Smooth muscle cell of trachea (primary cell): Measurements from ENCODE around the gene PTBP1. TPM values are rescaled to one million over a fixed set of nuclear protein-coding genes. Genes with fewer than 3 reads are reported as not detected.

Experiments used
- total RNA-seq: library from RNA; depleted of rRNA; stranded (reverse); fragments of >200 nt; gene quantifications from 2 replicates; pipeline ENCODE4 v1.2.1, GENCODE V29; 2014

Gene PTBP1
- 72.0 and 99.4 TPM in 2 replicates for total RNA-seq

GRCh38 chr19:796692-797527 is at the start of gene PTBP1:
Gene PTBP1, plus strand, starts transcription at chr19:797452. Its CDS starts 46 bp downstream, at chr19:797498.

DNA sequence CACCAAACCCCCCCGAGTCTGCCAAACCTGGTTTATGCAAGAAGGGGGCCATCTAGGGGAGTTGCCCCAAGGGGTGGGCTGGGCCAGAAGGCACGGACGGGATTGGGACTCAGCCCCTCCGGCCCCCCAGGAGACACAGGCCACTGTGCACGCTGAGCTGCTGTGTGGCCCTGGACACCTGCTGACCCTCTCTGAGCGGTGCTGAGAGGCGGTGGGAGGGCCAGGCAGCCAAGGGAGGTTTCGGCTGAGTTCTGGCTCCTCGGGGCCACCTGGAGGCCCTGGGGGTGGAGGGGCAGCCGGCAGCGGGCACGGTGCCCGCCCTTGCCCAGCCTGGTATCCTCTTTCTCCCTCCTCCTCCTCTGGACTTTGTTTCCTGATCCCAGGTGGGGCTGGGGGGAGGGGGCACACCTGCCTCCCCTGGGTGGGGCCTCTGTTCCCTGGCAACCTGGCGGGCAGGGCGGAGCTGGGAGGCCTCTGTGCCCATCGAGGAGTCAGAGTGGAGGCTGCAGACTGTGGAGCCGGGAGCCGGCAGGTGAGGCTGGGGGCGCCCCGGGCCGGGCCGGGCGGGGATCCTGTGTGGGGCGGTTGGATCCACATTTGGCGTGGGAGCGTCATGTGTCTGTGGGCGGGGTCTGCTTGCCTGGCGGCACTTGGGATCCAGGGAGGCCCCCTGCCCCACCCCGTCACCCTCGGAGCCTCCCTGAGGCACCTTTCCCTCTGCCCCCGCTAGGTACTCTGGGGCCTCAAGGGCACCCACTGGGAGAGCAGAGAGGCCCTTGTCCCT is 46.4 kb upstream of the PTBP1 start, which contains the start of gene MISP:
Gene MISP, plus strand, starts transcription at position 473 of the 784 bp plus-strand sequence. CDS start 5,835 bp downstream, outside the sequence.

DNA sequence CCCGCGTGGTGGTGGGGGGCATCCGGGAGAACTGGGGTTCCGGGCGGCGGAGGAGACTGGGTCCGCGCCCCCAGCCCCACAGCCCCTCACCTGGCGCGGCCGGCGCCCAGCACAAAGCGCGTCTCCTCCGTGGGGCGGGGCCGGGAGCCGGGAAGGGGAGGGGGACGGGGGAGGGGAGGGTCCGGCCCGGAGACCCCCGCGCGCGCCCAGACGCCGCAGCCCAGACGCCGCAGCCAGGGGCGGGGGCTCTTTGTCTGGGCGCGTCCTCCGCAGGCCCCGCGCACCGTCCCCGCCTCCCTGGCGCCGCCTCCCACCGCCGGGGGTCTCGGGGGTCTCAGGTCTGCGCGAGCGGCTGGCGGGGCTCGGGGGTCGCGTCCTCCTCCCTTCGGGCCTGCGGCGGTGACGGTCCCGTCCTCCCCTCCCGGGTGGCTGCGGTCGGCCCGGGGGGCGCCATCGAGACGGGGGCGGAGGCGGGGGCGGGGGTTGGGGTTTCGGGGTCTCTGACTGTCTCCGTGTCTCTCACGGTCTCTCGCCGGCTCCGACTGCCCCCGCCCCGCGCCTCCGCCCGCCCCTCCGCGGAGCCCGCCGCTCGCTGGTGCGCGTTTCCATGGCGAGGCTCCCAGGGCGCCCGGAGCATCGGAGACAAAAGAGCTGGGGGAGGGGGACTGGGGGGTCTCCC is 24.7 kb downstream of the PTBP1 start, which contains the start of gene PLPPR3:
Gene PLPPR3, minus strand, starts transcription at position 131 of the 679 bp plus-strand sequence. CDS start 396 bp downstream, outside the sequence.

GRCh38 chr19:827710-828321 is 30.6 kb downstream of the PTBP1 start, which contains the start of gene AZU1:
Gene AZU1, plus strand, starts transcription at chr19:827837. Its CDS starts 10 bp downstream, at chr19:827847.

DNA sequence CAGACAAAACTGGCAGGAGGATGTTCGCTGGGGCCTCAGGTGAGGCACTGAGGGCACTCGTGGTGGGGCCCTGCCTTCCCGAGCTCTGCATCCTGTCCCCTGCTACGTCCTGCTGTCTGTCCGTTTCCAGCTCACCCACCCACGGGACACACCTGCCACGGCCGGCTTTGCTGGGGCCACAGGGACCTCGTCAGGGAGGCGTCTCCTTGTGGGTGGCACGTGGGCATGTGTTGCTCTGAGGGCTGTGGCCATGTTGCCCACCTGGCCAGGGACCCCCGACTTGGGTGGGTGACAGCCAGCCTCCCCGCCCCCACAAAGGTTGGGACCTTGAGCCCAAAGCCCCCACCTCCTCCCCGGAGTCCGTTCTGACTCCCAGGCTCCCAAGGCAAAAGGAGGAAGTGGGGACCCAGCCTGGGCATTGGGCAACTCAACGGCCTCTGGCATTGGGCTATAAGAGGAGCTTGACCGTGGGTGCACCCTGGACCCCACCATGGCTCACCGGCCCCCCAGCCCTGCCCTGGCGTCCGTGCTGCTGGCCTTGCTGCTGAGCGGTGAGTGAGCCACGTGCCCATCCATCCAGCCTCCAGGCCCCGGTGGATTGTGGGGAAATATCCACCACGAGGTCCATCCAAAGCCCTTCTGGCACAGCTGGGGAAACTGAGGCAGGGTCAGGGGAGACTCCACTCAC is 43.4 kb downstream of the PTBP1 start, which contains the start of gene PRTN3:
Gene PRTN3, plus strand, starts transcription at position 481 of the 688 bp plus-strand sequence. Its CDS starts 10 bp downstream, at position 491.

GRCh38 chr19:852136-853013 is 55.1 kb downstream of the PTBP1 start, which contains the start of gene ELANE:
Gene ELANE, plus strand, starts transcription at chr19:852303. Its CDS starts 26 bp downstream, at chr19:852329.

GRCh38 chr19:858868-859843 is 61.9 kb downstream of the PTBP1 start, which contains the start of gene CFD:
Gene CFD, plus strand, starts transcription at chr19:859664. Its CDS starts 26 bp downstream, at chr19:859690.

Other genes with a start within 250 kb of the PTBP1 start
- gene BSG, start 224.9 kb upstream of the PTBP1 start, total RNA-seq: 327 and 538 TPM in 2 replicates
- 0.73 and 1.7 TPM in 2 replicates for gene HCN2, start 207.6 kb upstream of the PTBP1 start, total RNA-seq
- gene POLRMT, start 163.9 kb upstream of the PTBP1 start, total RNA-seq: 20.7 and 29.3 TPM in 2 replicates
- 0.15 TPM in 1 of 2 replicates, not detected in the other for gene FGF22, start 157.6 kb upstream of the PTBP1 start, total RNA-seq
- 21.5 and 24.1 TPM in 2 replicates for gene RNF126, start 134.2 kb upstream of the PTBP1 start, total RNA-seq
- gene FSTL3, start 121.1 kb upstream of the PTBP1 start, total RNA-seq: 15.9 and 77.4 TPM in 2 replicates
- 0.17 TPM in 1 of 2 replicates, not detected in the other for gene PRSS57, start 102.0 kb upstream of the PTBP1 start, total RNA-seq
- gene PALM, start 88.5 kb upstream of the PTBP1 start, total RNA-seq: 3.9 and 41.4 TPM in 2 replicates
- under 0.01 and 0.17 TPM in 2 replicates for gene MISP, start 46.3 kb upstream of the PTBP1 start, total RNA-seq
- gene PLPPR3, start 24.5 kb downstream of the PTBP1 start, total RNA-seq: 0.15 and 2.5 TPM in 2 replicates
- gene AZU1, start 30.4 kb downstream of the PTBP1 start, total RNA-seq: under 0.01 TPM in 1 of 2 replicates, not detected in the other
- gene PRTN3, start 43.5 kb downstream of the PTBP1 start, total RNA-seq: not detected in 2 replicates
- gene ELANE, start 54.9 kb downstream of the PTBP1 start, total RNA-seq: 0.66 TPM in 1 of 2 replicates, not detected in the other
- 38.5 and 194 TPM in 2 replicates for gene CFD, start 62.2 kb downstream of the PTBP1 start, total RNA-seq
- gene MED16, start 95.7 kb downstream of the PTBP1 start, total RNA-seq: 45.8 and 46.6 TPM in 2 replicates
- not detected in 2 replicates for gene RNU6-9, start 96.0 kb downstream of the PTBP1 start, total RNA-seq
- gene R3HDM4, start 115.8 kb downstream of the PTBP1 start, total RNA-seq: 16.6 and 23.3 TPM in 2 replicates
- gene KISS1R, start 119.9 kb downstream of the PTBP1 start, total RNA-seq: not detected in 2 replicates
- gene ARID3A, start 128.6 kb downstream of the PTBP1 start, total RNA-seq: 9.2 and 21.7 TPM in 2 replicates
- 45.3 and 69.4 TPM in 2 replicates for gene WDR18, start 186.9 kb downstream of the PTBP1 start, total RNA-seq
- 0.58 and 2.3 TPM in 2 replicates for gene GRIN3B, start 203.0 kb downstream of the PTBP1 start, total RNA-seq
- 64.1 and 101 TPM in 2 replicates for gene TMEM259, start 223.7 kb downstream of the PTBP1 start, total RNA-seq
- not detected in 2 replicates for gene RNU6-2, start 224.1 kb downstream of the PTBP1 start, total RNA-seq
- gene CNN2, start 229.2 kb downstream of the PTBP1 start, total RNA-seq: 186 and 319 TPM in 2 replicates
- 6.0 and 7.9 TPM in 2 replicates for gene ABCA7, start 242.7 kb downstream of the PTBP1 start, total RNA-seq